ENCODE data around the gene AMER3.
A peak's percentile ranks its signal among the peaks of the same experiment; 100 is the strongest.

AMER3 gene

DNA sequence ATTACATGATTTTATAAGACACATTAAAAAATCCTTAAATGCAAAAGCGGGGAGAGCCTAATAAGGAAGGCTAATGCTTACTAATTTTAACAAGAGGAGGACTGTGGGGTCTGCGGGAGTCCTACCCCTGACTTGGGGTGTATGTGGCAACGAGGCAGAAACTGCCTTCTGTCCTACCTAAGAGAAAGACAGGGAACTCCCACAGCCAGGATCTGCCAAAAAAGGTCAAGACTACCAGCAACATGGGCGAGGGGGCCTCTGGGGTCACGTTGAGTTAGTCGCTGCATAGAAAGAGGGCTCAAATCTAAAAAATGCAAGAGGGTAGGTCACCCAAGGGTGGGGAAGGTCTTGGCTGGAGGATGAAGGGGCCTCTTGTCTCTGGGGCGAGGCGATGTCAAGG, 529 bp upstream of the AMER3 start:
- no peak for DNase-seq

DNA sequence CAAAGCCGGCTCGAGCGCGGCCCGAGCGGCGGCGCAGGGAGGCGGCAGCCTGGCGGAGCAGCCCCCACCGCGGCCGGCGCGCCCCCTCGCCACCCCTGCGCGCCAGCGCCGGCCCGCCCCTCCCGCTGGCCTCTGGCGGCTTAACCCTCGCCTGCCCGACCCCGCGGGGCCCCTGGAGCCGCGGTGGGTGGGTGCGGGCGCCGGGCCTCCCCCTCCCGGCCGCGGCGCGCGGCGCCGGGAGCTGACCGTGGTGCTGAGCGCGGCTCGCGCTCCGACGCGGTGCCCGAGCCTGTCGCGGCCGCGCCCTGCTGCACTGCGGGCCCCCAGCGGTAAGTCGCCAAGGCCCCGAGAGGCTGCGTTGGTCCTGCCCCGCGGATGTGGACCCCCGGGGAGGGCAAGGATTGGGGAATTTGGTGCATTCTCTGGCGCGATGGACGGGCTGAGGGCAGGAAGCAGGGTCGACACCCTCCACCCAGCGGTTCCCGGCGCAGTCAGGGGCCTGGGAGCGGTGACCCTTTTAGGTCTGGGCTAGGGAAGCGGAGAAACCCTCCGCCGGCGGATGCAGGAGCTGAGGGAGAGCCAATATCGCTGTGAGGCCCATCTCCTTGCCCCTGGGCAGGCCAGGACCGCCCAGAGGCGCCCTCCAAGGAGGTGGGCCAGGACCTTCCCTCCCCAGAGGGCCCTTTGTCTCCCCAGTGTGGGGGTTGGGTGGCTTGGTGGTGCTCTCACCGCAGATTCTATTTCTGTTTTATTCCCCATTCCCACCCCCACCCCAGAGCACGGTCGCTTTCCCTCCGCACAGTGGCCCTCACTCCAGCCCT, 923 bp downstream of the AMER3 start:
- peak; percentile 24 for DNase-seq

DNA sequence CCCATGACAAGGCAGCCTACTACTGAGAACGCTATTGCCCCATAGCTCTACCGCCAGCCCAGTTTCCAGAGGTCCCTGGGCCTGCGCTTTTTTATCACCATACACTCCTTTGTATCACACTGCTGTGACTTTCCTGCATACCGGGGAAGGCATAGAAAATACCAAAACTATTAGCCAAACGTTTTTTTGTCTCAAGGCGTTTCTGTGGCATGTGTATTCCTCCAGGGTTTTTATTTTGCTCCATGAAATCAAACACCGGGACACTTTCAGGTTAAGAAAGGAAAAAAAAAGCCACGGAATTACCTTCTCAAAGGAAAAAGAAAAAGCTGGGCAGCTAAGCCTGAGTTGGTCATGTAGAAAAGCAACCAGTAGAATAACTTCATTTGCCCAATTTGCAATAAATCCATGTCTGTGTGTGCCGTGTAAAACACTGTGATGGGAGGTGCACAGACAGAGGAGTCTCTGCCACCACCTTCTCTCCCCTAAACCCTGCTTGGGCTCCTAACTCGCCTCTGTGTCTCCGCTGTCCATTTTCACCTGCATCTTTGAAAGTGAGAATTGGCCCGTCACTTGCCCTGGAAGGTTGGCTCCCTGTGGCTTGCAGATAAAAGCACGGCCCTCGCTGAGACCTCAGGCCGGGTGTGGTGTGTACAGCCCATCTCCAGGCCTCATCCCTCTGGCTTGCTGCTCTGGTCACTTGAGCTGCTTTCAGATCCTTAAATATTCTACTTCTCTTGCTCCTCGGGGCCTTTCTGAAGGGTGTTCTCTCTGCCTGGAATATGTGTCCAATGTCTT, 1.7 kb downstream of the AMER3 start:
- DNase-seq = no peak

DNA sequence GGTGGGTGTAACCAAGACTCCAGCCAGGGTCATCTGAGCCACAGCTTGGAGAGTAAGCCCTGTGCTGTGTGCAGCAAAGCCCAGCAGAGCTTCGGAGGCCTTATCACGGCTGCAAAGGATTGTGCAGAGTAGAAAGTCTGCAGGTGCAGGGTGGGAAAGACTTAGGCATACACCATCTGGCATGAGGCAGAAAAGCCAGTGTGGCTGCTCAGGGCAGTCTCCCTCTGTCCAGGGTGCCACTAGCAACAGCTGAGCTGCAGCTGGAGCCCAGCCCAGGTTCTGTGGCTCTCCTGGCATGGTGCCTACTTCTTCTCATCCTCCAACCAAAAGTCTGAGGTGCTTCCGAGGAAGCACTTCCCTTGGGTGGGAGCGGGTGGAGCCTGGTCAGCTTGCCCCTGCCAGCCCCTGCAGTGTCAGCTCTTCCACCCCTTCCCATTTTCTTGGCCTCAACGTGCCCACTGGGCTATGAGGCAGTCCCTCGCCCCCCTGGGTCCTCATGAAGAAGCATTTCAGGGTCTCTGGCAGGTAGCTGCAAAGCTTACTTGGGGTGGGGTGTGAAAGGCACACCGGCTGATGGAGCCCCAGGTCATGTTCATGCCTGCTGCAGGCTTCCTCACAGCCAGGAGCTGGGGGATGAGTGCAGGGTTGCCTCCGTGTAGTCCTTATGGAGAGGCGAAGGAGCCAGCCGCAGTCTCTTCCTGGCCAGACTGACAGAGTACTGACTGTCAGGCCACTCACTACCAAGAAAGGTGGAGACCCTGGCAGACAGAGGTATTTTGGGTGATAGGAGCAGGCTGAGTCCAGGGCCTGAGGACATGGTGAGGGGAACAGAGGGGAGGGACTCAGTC, 4.8 kb downstream of the AMER3 start:
- peak; percentile 13 for DNase-seq

DNA sequence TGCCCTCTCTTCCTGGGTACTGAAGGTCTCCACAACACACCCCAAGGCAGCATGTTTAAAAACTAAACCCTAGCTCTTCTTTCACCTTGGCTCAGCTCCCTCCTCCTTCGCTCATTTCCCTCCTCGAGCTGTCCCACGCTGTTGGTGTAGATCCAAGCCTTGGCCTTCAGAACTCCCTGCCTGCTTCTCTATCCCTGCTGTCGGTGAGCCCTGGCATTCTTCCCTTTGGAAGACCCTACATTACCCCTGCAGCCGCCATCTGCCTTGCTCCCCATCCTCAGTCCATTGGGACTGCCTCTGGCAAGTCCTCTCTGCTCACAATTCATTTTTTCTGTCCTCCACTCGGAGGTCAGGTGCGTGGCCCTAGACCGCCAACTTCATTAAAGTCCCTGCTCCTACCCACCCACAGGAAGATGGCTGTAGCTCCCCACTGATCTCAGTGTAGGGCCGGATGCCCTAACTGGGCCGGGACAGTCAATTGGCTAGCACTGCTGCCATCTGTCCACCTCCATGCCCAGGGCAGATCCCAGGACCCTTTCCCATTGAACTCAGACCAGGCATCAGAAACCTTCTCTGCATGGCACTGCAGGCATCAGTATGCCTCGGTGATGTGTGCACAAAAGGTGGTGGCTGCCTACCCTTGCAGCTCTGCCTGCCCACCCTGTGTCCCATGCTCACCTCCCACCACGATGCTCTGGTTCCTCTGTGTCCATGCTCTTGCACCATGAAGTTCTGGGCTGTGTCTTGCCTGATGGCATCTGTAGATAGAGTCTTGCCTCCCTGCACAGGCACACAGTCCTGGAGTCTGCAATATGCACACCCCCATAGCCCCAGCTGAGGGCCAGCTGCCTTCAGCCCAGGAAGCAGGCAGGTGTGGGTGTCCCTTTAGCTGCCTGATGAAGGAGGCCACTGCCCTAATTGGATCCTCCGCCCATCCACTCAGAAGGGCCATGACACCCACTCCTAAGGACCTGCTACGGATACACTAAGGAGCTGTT, 5.7 kb downstream of the AMER3 start:
- DNase-seq = no peak

DNA sequence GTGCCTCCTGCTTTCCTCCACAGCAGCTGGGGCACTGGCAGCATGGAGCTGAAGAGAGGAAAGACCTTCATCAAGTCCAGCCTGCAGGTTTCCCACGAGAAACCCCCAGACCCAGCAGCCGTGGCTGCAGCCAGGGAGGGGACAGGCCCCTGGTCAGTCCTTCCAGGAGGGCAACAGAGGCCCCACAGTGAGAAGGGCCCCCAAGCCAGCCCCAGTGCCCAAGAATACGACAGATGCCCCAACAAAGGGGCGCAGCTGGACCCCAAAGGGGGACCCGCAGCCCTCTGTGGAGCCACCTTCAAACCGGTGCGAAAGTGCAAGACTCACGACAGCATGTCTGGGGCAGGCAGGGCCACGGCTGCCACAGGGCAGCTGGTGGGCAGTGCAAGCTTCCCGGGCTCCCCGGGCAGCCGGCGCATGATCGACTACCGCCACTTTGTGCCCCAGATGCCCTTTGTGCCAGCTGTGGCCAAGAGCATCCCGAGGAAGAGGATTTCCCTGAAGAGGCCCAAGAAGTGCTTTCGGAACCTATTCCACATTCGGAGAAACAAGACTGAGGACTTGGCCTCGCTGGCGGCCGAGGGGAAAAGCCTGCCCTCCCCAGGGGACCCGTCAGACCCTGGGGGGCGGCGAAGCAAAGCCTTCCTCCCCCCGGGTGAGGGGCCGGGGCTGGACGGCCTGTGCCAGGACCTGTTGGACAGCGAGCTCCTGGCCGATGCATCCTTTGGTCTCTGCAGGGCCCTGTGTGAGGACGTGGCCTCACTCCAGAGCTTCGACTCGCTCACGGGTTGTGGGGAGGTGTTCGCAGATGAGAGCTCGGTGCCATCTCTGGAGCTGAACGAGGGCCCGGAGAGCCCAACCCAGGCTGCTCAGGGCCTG, 6.9 kb downstream of the AMER3 start:
- no peak for DNase-seq

DNA sequence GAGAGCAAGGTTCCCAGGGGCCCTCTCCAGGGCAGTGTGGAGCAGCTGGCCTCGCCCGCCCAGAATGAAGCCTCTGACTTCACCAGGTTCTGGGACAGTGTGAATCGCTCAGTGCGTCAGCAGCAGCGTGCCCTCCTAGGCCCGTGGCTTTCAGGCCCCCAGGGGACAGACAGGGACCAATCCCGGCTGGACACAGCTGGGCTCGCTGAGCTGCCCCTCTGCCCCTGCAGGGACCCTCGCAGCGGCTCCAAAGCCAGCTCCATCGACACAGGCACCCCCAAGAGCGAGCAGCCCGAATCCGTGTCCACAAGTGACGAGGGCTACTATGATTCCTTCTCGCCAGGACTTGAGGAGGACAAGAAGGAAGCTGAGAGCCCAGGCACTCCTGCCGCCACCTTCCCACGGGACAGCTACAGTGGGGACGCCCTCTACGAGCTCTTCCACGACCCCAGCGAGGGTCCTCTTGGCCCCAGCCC, 7.6 kb downstream of the AMER3 start:
- no peak for DNase-seq

DNA sequence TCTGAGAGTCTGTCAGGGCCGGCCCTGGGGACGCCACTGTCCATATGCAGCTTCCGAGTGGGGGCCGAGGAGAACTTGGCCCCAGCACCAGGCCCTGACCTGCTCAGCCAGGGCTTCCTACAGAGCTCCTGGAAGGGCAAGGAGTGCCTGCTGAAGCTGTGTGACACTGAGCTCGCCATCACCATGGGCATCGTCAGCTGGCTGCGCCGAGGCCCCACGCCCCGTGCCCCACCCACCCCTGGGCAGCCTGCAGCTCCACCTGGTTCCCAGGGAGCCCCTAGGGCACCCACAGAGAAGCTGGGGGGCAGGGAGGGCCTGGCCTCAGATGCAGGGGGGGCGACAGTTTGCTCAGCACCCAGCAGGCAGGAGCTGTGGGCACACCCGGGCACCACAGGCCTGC, 8.1 kb downstream of the AMER3 start:
- DNase-seq = no peak

DNA sequence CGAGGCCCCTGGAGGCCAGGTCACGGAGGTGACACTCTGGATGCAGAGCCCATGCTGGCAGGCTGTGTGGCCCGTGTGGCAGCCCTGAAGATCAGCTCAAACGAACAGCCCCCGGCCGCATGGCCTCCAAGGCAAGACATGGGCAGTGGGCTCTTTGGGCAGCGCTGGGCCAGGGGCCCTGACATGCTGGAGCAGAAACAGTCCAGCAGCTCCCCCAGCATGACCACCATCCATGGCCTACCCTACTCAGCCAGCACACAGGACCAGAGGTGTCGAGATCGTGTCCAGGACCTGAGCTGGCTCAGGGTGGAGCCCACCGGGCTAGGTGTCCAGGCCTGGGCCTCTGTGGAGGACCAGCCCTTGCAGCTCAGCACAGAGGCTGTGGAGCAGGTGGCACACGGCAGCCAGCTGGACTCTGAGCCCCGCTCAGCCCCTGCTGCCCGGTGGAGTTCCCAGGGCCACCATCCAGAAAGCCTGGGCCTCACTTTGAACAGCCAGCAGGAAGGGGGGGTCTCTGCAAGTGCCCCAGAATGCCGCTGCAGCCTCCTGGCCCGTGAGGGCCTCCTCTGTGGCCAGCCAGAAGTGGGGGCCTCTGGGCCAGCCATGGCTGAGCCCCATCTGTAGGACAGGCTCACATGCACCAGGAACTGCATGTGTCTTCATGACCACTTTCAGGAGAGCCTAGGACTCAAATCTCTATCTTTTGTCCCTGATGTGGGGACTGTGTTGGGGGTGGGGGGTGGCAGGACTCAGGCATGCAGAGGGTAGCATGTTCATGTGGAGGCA, 8.9 kb downstream of the AMER3 start:
- DNase-seq = no peak

DNA sequence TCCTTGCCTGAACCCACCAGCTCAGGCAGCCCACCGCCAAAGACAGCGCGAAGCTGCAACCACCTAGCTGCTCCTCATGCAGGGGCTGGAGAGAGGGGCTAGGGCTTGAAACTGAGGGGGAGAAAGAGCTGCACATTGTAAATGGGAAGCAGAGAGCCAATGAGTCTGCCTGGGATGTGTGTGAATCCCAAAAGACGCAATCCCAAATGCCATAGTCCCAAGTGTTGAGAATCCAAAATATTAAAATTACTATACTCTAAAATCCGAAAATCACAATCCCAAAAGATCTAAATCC, 9.4 kb downstream of the AMER3 start:
- no peak for DNase-seq

DNA sequence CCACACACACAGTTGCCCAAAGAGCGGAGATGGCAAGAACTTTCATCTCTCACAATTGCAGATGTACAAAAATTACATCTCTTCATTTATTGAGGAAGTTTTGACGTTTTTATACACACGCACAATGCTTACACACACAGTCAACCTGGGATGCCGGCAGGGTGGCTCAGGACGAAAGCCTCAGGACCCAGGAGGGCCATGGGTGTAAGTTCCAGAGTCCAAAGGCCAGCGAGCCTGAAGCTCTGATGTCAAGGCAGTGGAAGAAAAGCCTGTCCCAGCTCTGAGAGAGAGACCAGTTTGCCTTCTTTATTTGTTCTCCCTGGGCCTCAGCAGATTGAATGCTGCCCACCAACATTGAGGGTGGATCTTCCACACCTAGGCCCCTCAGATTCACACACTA, 10.1 kb downstream of the AMER3 start:
- DNase-seq = no peak

DNA sequence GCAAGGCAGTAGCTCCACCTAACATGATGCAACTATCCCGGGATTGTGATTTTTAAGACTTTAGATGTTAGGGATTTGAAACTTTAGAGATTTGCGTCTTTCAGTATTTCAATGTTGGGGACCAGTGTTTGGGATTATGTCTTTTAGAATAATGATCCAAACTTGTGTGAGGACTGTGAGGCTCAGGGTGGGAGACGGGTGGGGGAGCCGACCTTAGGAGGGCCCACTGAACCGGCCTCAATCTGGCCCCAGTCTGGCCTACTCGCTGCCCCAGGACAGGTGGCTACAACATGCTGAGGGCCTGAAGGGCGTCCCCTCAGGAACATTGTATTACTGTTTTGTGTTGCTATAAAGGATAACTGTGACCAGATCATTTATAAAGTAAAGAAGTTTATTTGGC, 10.7 kb downstream of the AMER3 start:
- no peak for DNase-seq

DNA sequence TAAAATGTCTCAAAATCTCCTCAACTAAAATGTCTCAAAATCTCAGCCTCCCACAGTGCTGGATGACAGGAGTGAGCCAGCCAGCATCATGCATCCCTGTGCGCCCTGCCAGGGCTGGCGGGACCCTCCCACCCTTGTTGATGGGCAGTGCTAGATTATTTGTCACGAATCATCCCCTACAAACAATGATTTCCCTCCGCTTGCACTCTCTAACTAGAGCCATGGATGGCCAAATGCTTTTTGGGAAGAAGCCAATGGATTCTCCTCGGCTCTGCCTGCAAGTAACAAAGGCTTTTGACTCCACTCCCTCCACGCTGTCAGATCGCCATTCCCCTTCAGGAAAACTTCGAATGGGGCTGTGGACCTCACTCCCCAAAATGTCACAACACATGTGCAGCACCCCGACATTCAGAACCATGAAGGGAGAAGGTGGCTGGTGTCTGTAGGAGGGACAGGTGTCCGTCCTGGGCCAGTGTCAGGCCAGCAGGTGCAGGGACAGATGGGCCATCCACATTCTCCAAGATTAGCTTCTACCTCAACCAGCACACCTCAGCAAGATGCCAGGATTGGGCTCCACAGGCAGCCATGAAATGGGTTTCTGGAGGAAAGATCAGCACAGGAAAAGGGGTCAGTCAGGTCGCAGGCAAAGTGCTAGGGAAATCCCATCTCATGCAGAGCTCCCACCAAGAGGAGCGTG, 11.5 kb downstream of the AMER3 start:
- no peak for DNase-seq

DNA sequence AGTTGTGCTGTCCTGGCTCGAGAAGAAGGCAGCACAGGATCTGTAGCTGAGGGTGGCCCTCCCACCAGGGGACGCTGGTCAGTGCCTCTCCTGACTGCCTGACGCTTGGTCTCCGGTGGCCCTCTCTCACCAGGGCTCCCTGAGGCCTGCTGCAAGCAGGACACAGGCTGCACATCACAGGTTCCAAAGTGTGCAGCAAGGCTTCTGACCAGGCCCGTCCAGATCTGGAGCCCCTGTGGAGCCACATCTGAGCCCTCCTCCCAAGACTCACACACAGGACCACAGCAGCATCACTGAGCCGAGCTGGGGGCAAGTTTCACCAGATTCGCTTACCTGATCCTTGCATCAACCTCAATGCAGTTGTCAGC, 12.1 kb downstream of the AMER3 start:
- DNase-seq = no peak

DNA sequence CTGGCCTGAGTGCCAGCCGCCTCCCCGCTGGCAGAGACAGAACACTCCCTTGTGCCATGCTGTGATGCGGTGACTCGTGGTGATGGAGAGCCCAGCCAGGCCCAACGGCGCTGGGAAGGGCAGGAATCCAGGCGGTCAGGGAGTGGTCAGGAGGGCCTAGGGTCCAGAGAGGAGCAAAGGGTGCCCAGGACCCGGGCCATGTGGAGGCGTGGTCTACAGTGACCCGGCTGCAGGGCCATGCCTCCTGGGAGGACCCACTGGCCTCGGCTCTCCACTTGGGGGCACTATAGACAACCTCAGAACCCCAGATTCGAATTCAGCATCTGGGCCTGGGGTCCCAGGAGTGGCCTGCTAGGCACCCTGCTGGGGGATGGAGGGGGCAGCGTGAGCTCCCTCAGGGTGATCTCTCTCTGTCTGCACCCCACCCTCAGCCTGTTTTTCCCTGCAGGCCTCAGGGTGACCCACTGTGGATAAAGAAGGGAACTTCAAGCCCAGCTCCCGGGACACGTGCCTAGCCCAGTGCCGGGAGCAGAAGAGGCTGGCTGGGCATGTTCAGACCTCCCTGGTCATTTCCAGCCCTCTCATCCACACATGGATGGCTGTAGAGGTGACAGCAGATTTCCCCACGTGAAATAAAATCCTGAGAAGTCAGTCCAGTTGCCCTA, 13.0 kb downstream of the AMER3 start:
- DNase-seq = no peak

DNA sequence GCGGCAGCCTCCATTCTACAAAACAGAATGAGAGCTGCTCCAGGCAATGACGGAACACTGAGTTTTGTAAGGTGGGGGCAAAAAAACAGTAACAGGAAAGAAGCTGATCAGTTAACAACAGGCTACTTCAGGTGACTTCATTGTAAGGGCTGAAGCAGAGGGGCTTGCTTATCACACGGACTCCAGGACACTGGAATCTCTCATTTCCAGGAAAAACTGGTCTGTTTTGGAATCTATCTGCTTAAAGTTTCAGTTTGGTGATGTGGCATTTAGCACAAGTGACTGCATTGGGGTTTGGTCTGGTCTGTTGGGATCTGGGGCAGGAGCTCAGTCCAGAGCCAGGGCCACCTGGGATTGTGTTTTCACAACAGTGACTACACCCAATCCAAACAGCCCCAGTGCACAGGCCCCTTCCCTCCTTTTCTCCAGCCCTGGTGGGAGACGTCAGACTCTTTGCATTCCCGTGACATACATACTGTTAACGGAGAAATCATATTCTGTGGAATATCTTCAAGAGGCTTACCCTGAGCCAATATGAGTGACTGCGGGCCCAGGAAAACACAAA, 14.1 kb downstream of the AMER3 start:
- DNase-seq = no peak

DNA sequence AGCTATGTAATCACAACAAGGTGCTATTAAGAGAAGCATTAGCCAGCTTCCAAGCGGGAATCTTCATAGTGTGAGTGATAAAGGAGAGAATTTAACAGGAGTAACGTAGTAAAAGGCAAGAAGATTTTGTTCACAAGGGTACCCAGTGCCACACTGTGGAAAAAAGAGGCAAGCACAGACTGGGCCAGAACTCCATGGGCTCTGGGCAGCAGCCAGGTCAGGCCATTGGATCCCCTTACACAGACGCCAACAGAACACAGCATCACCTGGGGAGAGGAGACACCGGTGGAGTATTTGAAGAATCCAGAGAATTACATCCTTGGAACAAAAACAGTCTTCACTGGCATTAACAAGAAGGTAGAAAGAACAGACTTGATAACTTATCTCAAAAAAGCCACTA, 21.2 kb downstream of the AMER3 start:
- DNase-seq = no peak

DNA sequence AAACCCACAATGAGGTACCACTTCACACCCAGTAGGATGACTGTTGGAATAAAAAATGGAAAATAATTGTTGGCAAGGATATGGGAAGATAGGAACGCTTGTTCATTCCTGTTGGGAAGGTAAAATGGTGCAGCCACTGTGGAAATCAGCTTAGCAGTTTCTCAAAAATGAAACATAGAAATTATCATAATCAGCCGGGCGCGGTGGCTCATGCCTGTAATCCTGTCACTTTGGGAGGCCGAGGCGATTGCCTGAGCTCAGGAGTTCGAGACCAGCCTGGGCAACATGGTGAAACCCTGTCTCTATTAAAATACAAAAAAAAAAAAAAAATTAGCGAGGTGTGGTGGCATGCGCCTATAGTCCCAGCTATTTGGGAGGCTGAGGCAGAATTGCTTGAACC, 23.4 kb downstream of the AMER3 start:
- no peak for DNase-seq

All from fibroblast of skin of scalp (primary cell).